ENCODE results near the gene MICALL1. TPM values are rescaled to one million over a fixed set of nuclear protein-coding genes. Genes with fewer than 3 reads are reported as not detected.
A peak's percentile ranks its signal among the peaks of the same experiment; 100 is the strongest.

MICALL1 gene
- total RNA-seq, 1 donor from 2014 or later, result 115 TPM

DNA sequence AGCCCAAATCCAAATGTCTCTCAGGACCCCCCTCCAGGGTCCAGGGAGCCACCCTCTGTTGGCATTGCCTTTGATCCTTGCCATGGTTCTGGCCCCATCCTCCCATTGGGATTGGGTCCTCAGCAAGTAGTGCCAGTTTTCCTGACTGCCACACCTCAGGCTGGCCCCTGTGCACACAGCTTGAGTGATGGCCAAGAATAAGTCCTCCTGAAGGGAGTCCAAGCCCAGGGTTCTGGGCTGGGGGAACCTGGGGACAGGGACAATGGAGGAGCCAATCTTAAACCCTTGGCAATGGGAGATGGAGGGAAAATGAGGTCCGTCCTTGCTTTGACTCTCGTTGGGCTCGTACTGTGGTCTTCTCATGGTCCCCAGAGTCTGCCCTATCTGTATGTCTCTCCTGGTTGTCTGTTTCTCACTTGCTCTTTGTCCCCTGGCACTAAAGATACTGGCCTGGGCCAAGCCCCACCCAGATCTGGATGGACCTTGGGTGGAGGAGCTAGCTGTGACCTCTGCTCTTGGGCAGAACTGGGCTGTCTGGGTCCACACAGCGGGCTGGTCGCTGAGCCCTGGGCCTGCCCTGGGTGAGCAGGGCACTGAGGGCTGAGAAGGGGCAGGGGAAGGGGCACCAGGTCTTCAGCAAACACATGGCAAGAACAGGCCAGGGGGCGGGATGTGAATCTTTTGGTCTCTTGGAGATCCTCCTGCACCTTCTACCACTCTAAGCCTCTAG, 75.3 kb downstream of the MICALL1 start:
- DNase-seq (ENCODE audit: low read depth), result no peak
- no peak overlapping the region for H3K4me3 ChIP-seq (ENCODE audit: low read depth, low read length)
- TF ChIP-seq, protein P1, sequence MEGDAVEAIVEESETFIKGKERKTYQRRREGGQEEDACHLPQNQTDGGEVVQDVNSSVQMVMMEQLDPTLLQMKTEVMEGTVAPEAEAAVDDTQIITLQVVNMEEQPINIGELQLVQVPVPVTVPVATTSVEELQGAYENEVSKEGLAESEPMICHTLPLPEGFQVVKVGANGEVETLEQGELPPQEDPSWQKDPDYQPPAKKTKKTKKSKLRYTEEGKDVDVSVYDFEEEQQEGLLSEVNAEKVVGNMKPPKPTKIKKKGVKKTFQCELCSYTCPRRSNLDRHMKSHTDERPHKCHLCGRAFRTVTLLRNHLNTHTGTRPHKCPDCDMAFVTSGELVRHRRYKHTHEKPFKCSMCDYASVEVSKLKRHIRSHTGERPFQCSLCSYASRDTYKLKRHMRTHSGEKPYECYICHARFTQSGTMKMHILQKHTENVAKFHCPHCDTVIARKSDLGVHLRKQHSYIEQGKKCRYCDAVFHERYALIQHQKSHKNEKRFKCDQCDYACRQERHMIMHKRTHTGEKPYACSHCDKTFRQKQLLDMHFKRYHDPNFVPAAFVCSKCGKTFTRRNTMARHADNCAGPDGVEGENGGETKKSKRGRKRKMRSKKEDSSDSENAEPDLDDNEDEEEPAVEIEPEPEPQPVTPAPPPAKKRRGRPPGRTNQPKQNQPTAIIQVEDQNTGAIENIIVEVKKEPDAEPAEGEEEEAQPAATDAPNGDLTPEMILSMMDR (IDR thresholded peaks at IDR 0.05; ENCODE audit: insufficient read depth, low read length, poor library complexity, severe bottlenecking), result no peak
- H3K27me3 ChIP-seq (ENCODE audit: control insufficient read depth, insufficient read depth, low read length), result peaks cover 29% of the 10 kb centered on the region
- no peaks in the 10 kb centered on the region for H3K36me3 ChIP-seq (ENCODE audit: control insufficient read depth, insufficient read depth, low read length)

DNA sequence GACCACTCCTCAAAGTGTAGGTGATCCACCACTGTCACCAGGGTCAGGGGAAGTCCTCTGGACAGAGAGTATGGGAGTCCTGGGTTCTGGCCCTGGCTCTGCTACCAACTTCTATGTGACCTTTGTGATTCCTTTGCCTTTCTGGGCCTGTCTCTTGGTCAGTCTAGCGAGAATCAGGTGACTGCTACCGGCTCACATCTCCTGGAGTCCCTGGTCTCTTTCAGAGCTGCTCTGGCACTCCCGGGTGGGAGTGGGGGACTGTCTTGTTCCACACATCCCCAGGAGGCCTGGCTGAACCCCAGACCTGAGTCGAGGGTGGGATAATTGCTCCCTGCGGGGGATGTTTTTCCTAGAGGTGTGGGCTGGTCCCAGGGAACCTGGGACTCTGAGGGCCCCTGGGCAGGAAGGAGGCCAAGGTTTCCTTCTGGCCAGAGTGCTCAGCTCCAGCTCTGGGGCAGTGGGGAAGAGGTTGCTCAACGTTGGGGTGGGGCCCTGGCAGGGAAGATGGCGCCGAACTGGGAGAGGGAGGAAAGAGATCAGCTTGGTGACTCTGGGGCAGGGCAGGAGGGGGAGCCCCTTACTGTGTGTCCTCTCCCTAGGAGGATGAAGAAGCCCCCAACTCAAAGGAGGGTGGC, 76.2 kb downstream of the MICALL1 start:
- TF ChIP-seq, protein P1 (IDR thresholded peaks at IDR 0.05; ENCODE audit: insufficient read depth, low read length, poor library complexity, severe bottlenecking), result no peak

DNA sequence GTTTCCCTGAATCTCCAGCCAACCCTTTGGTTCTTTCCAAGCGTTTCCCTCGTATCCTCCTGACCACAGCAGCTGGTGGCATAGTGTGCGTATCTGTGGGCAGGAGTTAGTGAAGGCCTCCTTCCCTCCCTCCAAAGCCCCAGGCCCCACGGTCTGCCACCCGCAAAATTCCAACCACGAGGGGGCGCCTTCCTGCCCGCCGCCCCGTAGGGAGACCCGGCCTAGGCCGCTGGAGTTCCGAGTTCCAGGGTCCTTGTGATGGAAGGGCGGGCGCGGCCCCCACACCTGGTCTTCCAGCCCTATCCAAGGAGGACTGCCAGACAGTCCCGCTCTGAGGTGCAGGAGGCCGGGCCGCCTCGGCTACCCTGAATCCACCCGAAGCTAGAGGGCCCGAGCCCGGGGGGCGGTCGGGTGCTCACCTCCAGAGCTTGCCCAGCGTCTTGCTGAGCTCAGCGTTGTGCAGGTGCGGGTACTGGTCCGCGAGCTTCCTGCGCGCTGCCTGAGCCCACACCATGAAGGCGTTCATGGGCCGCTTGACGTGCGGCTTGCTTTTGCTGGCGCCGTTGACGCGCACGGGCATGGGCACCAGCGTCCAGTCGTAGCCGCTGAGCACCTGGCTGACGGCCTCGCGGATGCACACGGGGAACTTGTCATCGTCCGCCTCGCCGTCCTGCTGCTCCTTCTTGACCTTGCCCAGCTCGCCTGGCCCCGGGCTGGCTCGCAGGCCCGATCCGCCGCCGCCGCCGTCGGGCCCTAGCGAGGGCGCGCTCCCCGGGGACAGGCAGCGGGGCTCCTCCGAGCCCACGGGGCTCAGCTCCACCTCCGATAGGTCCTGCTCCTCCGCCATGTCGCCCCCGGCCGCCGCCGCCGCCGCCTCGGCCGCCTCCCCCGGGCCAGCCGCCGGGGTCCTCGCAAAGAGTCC, 77.1 kb downstream of the MICALL1 start:
- TF ChIP-seq, protein P1 (IDR thresholded peaks at IDR 0.05; ENCODE audit: insufficient read depth, low read length, poor library complexity, severe bottlenecking), result peak; percentile 55

More for the DNA sequence above, 76.2 kb downstream of the MICALL1 start:
- no peak overlapping the region for H3K4me3 ChIP-seq (ENCODE audit: low read depth, low read length)
- peaks cover 29% of the 10 kb centered on the region for H3K27me3 ChIP-seq (ENCODE audit: control insufficient read depth, insufficient read depth, low read length)
- DNase-seq (ENCODE audit: low read depth), result no peak
- no peaks in the 10 kb centered on the region for H3K36me3 ChIP-seq (ENCODE audit: control insufficient read depth, insufficient read depth, low read length)

DNA sequence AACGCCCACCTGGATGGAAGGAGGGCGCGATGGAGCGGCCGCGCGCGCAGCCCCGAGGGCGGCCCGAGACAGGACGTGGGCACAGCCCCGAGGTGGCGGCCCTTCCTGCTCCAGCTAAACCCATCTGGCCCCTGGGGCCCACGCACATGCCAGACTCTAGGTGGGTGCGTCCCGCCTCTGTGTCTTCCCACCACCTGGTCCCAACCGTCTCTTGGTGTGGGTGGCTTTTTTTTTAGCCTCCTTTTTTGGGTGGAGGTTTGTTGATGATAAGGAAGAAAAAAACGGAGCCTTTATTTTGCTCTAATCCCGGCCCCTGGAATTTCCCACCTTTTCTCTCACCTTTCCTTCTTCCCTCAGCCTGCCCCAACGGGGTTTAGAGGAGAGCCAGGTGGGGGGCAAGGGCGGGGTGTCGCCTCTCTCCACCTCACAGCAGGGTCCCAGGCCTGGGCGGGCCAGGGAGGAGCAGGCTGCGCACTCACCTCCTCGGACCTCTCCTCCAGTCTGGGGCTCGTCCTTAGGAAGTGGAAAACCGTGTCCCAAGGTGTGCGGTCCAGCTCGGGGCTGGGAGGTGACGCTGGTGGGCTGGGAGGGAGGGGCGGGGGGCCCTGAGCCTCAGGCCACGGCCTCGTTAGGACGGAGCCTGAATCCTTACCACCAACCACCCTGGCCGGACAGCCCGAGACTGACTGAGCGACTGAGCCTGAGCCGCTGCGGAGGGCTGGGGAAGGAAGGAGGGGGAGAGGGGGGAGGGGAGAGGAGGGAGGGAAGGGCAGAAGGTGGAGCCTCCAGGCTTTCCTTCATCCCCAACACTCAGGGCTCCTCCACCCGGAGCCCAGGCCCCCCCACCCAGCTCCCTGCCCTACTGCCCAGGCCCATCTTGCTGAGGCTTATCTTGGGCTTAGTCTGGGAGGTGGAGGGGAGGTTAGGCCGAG, 78.0 kb downstream of the MICALL1 start, which contains the start of gene SOX10:
SOX10 (minus strand) TSS at position 696 of the 932 bp plus-strand sequence. CDS start 771 bp downstream, outside the sequence.
- DNase-seq (ENCODE audit: low read depth), result no peak
- no peak within 1 kb of the TSS for H3K4me3 ChIP-seq (ENCODE audit: low read depth, low read length)
- TF ChIP-seq, protein P1 (IDR thresholded peaks at IDR 0.05; ENCODE audit: insufficient read depth, low read length, poor library complexity, severe bottlenecking), result no peak
- peaks cover 29% of the 10 kb centered on the region for H3K27me3 ChIP-seq (ENCODE audit: control insufficient read depth, insufficient read depth, low read length)
- no peaks in the 10 kb centered on the region for H3K36me3 ChIP-seq (ENCODE audit: control insufficient read depth, insufficient read depth, low read length)

More for the DNA sequence above, 77.1 kb downstream of the MICALL1 start:
- Histone ChIP-seq H3K36me3 (ENCODE audit: control insufficient read depth, insufficient read depth, low read length) (no peaks in the 10 kb centered on the region), H3K27me3 (ENCODE audit: control insufficient read depth, insufficient read depth, low read length) (peaks cover 29% of the 10 kb centered on the region), H3K4me3 (ENCODE audit: low read depth, low read length) (no peak overlapping the region)
- no peak for DNase-seq (ENCODE audit: low read depth)

DNA sequence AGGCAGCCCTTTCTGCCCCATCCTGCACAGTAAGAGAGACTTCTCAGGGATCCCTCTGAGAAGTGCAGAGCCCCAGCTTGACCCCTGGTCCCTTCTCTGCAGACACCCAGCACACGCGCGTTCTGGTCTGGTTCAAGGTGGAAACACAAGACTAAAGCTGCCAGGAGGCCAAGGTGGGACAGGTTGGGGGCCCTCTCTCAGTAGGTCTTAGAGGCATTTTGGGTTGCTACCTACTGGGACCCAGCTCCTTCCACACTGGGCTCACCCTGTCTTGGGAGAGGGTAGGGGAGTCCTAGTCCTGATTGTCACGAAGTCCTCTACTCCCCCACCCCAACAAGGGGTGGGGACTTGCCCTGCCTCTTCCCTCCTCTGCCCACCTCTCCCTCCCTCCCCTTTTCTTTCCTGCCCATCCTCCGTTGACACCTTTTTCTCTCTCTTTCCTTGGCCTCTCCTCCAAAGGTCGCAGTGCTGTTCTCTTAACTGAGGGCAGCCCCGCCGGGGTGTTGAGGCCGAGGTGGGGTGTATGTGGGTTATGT, 79.0 kb downstream of the MICALL1 start:
- Histone ChIP-seq H3K36me3 (ENCODE audit: control insufficient read depth, insufficient read depth, low read length) (no peaks in the 10 kb centered on the region), H3K27me3 (ENCODE audit: control insufficient read depth, insufficient read depth, low read length) (peaks cover 29% of the 10 kb centered on the region), H3K4me3 (ENCODE audit: low read depth, low read length) (no peak overlapping the region)
- TF ChIP-seq, protein P1 (IDR thresholded peaks at IDR 0.05; ENCODE audit: insufficient read depth, low read length, poor library complexity, severe bottlenecking), result no peak
- no peak for DNase-seq (ENCODE audit: low read depth)
